ENCODE measurements around the gene PRKD1.
A peak's percentile ranks its signal among the peaks of the same experiment; 100 is the strongest.

Gene PRKD1

GRCh38 chr14:29654901-29655550 lies 272.6 kb downstream of the PRKD1 start:
- DNase-seq = peak; percentile 4

GRCh38 chr14:29653303-29653702 lies 274.3 kb downstream of the PRKD1 start:
- DNase-seq = no peak

GRCh38 chr14:29652571-29652970 lies 275.1 kb downstream of the PRKD1 start:
- DNase-seq = no peak

- no peak for DNase-seq
Observed at GRCh38 chr14:29650554-29651269, 276.9 kb downstream of the PRKD1 start.

- peak; percentile 41 for DNase-seq
Observed at GRCh38 chr14:29649170-29649569, 278.5 kb downstream of the PRKD1 start.

GRCh38 chr14:29648045-29648444 lies 279.6 kb downstream of the PRKD1 start:
- DNase-seq = peak; percentile 45

GRCh38 chr14:29645117-29645516 lies 282.5 kb downstream of the PRKD1 start:
- DNase-seq = no peak

- peak; percentile 5 for DNase-seq
Observed at GRCh38 chr14:29643433-29644211, 284.0 kb downstream of the PRKD1 start.

- DNase-seq = peak; percentile 3
Observed at GRCh38 chr14:29637411-29637810, 290.2 kb downstream of the PRKD1 start.

- DNase-seq = no peak
Observed at GRCh38 chr14:29636870-29637269, 290.8 kb downstream of the PRKD1 start.

GRCh38 chr14:29630566-29631160 lies 297.0 kb downstream of the PRKD1 start:
- no peak for DNase-seq

GRCh38 chr14:29629839-29630238 lies 297.8 kb downstream of the PRKD1 start:
- DNase-seq = no peak

GRCh38 chr14:29627137-29627536 lies 300.5 kb downstream of the PRKD1 start:
- no peak for DNase-seq

GRCh38 chr14:29618323-29619067 lies 309.2 kb downstream of the PRKD1 start:
- no peak for DNase-seq

GRCh38 chr14:29616922-29617321 lies 310.7 kb downstream of the PRKD1 start:
- DNase-seq = no peak

- DNase-seq = peak; percentile 14
Observed at GRCh38 chr14:29608861-29609260, 318.8 kb downstream of the PRKD1 start.

GRCh38 chr14:29607169-29607568 lies 320.5 kb downstream of the PRKD1 start:
- no peak for DNase-seq

- no peak for DNase-seq
Observed at GRCh38 chr14:29603696-29604095, 324.0 kb downstream of the PRKD1 start.

- DNase-seq = no peak
Observed at GRCh38 chr14:29601616-29602015, 326.0 kb downstream of the PRKD1 start.

- DNase-seq = no peak
Observed at GRCh38 chr14:29587761-29588470, 339.7 kb downstream of the PRKD1 start.

GRCh38 chr14:29587046-29587445 lies 340.6 kb downstream of the PRKD1 start:
- DNase-seq = no peak

GRCh38 chr14:29584992-29585391 lies 342.7 kb downstream of the PRKD1 start:
- DNase-seq = peak; percentile 81
